Activated T-cell treated with anti-CD3 and anti-CD28 coated beads for 24 hours (primary cell): Measurements from ENCODE around the gene IGSF6.
"Not testable (repeated sequence)": the region's sequence is repeated elsewhere in the genome, so short reads cannot be mapped to it uniquely, and the experiment has no call there.

ENCODE experiments used
- DNase-seq: peaks from one replicate; pipeline ENCODE4 v3.0.0-alpha.2; 2020; ENCODE audit warnings: low read depth

Gene IGSF6

DNA sequence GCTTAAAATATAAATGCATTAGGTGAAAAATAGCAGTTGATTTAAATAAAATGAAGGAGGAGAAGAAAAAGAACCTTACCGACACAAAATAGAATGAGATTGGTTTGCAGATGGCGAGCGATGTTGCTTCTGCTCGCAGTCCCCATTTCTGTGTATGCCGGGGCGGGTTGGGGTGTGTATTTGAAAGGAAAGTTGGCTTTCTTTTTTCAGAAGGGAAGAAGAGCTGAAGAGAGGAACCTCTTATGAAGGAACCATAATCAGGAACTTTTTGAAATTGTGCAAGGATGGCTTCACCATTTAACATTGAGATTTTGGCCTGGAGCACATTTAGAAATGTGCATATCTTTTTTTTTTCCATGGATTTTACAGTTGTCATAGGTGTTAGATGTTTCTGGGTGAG lies at the start of gene IGSF6:
Gene IGSF6 (minus strand): TSS at position 156 of the 400 bp plus-strand sequence. CDS start 10 bp downstream, at position 146.
- DNase-seq, result no peak

DNA sequence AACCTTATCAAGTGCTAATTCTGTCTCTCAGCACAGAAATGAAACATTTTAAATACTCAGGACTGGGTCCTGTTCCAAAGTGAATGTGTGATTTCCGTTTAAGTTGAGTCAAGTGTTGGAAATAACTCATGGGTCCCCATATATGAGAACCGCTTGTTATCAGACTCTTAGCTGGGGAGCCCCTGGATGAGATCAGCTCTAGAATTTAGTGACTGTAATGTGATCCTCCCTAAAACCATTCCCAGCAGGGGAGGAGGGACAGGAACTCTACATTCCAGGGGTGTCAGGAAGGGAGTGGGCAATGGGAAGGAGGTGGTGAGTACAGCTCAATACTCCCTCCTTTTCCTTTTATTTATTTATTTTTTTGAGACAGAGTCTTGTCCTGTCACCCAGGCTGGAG lies 48.9 kb upstream of the IGSF6 start:
- DNase-seq, result no peak

- DNase-seq, result no peak
These were observed 46.0 kb upstream of the IGSF6 start for GRCh38 chr16:21698169-21699032.

- DNase-seq, result no peak
These were observed 44.6 kb upstream of the IGSF6 start for GRCh38 chr16:21697032-21697431.

DNA sequence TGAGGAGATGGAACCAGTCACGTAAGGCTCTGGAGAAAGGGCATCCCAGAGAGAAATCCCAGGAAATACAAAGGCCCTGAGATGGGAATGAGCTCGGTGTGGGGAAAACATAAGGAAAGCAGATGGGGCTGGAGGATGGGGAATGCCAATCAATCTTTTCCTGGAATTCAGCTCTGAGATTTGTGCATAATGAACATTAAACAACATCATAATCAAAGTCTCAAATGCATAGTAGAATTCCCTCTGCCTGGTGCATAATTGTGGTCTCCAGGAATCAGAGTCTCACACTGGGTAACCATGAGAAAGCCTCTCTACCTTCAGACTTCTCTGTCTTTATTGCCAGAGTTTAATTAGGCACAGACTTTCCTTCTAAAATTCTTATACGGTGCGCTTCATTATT lies 42.2 kb upstream of the IGSF6 start:
- no peak for DNase-seq

DNA sequence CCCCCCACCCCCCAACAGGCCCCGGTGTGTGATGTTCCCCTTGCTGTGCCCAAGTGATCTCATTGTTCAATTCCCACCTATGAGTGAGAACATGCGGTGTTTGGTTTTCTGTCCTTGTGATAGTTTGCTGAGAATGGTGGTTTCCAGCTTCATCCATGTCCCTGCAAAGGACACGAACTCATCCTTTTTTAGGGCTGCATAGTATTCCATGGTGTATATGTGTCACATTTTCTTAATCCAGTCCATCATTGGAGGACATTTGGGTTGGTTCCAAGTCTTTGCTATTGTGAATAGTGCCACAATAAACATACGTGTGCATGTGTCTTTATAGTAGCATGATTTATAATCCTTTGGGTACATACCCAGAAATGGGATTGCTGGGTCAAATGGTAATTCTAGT lies 38.6 kb upstream of the IGSF6 start:
- not testable (repeated sequence) for DNase-seq

DNA sequence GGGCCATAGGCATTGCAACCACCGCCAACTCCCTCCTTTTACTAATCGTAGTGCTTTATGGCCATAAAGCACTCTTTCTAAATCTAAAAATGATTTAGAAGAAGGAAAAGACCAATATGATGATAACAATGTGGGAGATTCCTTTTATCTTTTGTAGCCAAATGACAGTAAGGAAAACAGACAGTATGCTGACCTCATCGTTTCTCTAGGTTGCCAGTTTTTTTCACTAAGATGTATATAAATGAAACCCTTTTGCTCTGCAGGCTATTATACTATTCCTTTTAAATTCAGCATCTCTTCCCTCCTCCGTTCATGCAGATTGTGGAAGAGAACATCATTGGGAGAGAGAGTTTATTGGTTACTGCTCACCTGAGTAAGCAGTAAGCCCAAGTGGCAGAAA lies 36.7 kb upstream of the IGSF6 start:
- DNase-seq, result no peak

DNA sequence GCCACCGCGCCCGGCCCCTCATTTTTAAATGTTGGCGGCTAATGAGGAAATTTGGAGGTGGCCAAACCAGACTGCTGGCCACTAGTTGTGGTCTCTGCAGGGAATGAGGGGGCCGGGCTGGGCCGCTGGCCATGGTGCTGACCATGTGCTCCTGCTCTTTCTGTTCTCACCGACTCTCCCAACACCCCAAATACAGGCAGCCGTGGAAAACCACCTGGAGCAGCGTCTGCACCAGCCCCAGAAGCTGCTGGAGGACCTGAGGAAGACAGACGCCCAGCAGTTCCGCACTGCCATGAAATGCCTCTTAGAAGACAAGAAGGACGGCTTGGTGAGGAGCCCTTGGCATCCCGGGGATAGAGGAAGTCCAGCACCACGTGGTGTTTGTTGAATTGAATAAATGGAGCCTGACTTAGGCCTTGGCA lies 32.6 kb upstream of the IGSF6 start:
- no peak for DNase-seq

- DNase-seq, result no peak
These were observed 31.8 kb upstream of the IGSF6 start for GRCh38 chr16:21684199-21684598.

- no peak for DNase-seq
These were observed 30.8 kb upstream of the IGSF6 start for GRCh38 chr16:21683184-21683583.

DNA sequence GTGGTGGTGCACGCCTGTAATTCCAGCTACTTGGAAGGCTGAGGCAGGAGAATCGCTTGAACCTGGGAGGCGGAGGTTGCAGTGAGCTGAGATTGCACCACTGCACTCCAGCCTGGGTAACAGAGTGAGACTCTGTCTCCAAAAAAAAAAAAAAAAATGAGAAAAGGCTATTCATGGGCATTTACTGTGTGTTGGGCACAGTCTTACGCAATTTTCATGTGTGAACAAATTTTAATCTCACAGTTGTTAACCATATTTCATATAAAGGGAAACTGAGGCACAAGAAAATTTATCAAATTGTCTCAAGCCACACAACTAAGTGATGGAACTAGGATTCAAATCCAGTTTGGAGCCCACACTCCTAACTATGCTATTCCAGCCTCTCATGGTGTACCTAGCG lies 28.3 kb upstream of the IGSF6 start:
- DNase-seq, result not testable (repeated sequence)

DNA sequence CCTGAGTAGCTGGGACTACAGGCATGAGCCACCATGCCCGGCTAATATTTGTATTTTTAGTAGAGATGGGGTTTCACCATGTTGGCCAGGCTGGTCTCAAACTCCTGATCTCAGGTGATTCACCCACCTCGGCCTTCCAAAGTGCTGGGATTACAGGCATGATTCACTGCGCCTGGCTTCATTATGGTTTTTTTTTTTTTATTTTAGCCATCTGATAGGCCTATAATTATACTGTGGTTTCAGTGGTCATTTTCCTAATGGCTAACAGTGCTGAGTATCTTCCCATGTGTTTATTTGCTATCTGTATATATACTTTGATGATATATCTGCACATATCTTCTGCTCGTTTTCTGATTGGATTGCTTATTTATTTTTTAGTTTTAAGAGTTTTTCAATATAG lies 22.0 kb upstream of the IGSF6 start:
- not testable (repeated sequence) for DNase-seq

- DNase-seq, result no peak
These were observed 21.1 kb upstream of the IGSF6 start for GRCh38 chr16:21673469-21673868.

DNA sequence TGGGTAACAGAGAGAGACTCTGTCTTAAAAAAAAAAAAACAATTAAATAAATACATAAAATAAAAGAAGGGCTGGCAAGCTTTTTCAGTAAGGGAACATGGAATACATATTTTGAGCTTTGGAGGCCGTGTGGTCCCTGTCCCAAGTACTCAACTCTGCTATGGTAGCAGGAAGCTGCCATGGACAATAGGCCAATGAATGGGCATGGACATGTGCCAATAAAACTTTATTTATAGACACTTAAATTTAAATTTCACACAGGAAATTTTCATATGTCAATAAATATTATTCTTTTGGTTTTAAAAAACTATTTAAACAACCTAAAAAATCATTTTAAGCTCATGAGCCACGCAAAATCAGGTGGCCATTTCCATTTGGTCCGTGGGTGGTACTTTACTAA lies 15.2 kb upstream of the IGSF6 start:
- no peak for DNase-seq

DNA sequence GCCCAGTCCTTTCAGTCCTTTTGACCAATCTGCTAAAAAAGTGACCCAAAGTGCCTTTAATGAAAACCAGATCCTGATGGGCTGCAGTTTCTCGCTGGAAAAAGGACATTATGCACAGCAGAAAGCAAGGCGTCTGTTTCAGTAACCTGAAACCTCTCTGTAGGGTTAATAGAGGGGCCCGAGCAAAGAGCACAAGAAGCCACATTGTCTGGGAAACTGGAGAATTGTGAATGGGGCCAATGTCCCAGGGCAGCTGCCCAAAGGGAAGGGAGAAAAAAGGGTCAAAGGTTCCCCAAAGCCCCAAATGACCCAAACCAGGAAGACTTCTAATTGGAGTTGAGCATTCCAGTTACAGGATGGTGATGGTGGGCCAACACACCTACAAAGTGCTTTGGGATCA lies 14.4 kb upstream of the IGSF6 start:
- DNase-seq, result no peak

GRCh38 chr16:21664801-21665492 lies 12.5 kb upstream of the IGSF6 start:
- no peak for DNase-seq

GRCh38 chr16:21663889-21664647 lies 11.7 kb upstream of the IGSF6 start, which contains the start of gene OTOA:
OTOA (plus strand) TSS chr16:21663968; CDS start chr16:21678515, 14,547 bp downstream.
- no peak for DNase-seq

GRCh38 chr16:21659124-21659523 lies 6.7 kb upstream of the IGSF6 start:
- DNase-seq, result no peak

- DNase-seq, result no peak
These were observed 4.7 kb upstream of the IGSF6 start for GRCh38 chr16:21656795-21657768.

DNA sequence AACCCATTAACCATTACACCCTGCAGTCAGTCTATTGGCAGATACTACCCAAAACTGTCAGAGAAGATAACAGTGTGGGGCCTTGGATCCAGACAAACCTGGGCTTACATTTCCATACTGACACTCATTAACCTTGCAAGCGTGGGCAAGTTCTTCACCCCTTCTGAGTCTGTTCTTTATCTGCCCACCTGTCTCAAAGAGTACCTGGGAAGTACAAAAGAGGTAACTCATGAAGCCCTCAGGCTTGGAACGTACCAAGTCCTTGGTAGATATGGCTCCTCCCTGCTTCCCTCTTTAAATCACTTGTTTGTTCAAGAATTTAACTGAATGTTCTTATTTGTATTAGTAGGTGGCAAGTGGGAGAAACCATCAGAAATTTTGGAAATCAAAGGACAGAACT lies 2.5 kb upstream of the IGSF6 start:
- no peak for DNase-seq

DNA sequence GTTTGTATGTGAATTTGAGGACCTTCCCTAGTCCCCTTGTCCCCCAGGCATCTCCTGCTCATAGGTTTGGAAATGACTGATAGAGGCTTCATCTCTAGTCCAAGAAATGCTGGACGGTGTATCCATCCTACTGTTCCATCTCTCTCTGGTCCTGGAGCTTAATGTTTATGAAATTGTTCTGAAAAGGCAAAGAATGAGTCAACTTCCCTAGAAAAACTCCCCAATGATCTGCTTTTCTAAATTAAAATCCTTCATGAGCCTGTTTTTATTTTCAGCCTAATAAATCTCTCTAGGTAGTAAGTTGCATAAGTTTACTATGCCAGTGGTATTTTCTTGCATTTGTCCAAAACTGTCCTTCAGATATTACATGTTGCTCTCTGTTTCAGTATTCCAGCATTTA lies 2.1 kb upstream of the IGSF6 start:
- no peak for DNase-seq
